Measurements from ENCODE around the gene AFF2.

DNA sequence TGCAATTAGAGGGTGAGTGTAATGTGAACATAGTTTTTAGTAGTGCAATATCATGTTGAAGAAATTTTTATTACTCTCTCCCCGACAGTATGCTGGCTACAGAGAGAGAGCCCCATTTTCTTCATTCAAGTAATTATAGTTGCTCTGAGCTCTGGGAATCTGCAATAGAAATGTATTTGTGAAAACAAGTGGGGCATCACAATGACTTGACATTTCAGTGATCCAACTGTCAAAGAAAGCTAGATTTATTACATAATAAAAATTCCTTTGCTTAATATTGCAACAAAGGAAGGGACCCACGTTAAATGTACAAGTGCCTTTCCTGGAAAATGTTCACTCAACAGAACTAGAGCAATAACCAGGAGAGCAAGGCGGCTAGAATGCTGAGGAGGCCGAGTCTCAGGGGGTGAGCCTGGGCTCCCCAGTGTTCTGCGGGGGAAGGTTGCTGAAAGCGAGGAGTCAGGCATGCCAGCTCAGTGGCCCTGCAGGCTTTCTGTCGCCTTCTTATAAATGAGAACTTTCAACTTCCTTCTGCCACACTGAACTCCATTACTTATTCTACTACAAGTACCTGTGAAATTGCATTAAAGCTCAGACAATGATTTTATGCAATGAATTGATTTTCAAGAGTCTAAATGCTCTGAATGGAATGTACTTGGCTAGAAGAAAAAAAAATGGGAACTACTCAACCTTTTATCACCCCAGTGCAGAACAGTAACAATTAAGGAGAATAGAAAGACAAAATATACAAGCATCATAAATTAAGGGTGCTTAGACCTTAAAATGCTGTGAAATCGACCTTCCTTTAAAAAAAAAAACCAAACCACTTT is 476.4 kb downstream of the AFF2 start:
- TF ChIP-seq, protein P1, sequence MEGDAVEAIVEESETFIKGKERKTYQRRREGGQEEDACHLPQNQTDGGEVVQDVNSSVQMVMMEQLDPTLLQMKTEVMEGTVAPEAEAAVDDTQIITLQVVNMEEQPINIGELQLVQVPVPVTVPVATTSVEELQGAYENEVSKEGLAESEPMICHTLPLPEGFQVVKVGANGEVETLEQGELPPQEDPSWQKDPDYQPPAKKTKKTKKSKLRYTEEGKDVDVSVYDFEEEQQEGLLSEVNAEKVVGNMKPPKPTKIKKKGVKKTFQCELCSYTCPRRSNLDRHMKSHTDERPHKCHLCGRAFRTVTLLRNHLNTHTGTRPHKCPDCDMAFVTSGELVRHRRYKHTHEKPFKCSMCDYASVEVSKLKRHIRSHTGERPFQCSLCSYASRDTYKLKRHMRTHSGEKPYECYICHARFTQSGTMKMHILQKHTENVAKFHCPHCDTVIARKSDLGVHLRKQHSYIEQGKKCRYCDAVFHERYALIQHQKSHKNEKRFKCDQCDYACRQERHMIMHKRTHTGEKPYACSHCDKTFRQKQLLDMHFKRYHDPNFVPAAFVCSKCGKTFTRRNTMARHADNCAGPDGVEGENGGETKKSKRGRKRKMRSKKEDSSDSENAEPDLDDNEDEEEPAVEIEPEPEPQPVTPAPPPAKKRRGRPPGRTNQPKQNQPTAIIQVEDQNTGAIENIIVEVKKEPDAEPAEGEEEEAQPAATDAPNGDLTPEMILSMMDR (IDR thresholded peaks at IDR 0.05; ENCODE audit: low read length), result no peak
- no peak for TF ChIP-seq EZH2phosphoT487 (IDR thresholded peaks at IDR 0.05; ENCODE audit: low read length)
